HL-60/S4 treated with phorbol 12-myristate 13-acetate at 8.2 ng/mL for 4 days and 3 days (cell line): ENCODE measurements around the gene PLA2G4D.

Experiments
- in situ Hi-C: fragments of 300-500 bp; cut with MboI; formaldehyde crosslinking; loops from 2 replicates; pipeline ENCODE4 v1.15.0; 2022; ENCODE audit warnings: low sequenced_read_pairs

The PLA2G4D gene

GRCh38 chr15:42094512-42094963 lies at the start of gene PLA2G4D:
TSS of gene PLA2G4D (minus strand) at chr15:42094562. CDS start at chr15:42094459, 103 bp downstream.
- in situ Hi-C loops, result no loop called here

DNA sequence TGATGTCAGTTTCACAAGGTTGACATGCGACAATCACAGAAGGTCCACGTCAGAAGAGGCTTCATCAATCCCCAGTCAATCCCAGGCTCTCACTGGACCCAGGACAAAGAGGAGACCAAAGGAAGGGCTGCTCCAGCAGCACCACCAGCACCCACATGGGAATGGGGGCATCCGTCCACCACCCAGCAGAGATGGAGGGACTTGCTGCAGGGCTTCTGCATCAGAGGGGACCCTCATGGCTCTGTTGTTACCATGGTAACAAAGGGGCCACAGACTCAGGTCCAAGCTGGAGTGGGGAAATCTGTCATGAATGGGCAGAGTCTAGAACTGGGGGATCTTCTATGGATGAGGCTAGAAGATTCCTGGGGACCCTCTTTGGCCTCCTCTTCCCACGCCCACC lies 49.0 kb upstream of the PLA2G4D start:
- in situ Hi-C loops, result loop anchor here (25.0 kb wide), 1 partner anchor 156 kb away; no protein-coding TSS in a partner anchor

GRCh38 chr15:42141795-42142667 lies 47.7 kb upstream of the PLA2G4D start:
- in situ Hi-C loops, result loop anchor here (25.0 kb wide), 1 partner anchor 155 kb away; no protein-coding TSS in a partner anchor

DNA sequence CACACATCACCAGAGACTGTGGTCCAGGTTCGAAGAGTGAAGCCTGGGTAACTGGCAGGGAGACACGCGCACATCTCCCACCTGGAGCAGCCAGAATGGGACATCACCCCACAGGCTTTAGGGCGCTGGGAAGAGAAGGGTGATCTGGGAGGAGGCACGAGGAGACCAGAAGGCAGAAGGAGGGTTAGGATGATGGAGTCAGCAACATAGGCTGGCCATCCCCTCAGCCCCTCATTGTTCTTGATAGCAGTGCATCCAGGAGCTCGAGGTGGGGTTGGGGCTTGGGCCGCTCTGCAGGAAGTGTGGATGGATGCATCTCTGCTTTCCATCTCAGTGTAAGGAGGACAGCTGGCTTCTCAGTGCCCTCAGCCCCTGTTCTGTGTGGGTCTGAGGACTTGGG lies 46.9 kb upstream of the PLA2G4D start:
- in situ Hi-C loops, result loop anchor here (25.0 kb wide), 1 partner anchor 154 kb away; no protein-coding TSS in a partner anchor

DNA sequence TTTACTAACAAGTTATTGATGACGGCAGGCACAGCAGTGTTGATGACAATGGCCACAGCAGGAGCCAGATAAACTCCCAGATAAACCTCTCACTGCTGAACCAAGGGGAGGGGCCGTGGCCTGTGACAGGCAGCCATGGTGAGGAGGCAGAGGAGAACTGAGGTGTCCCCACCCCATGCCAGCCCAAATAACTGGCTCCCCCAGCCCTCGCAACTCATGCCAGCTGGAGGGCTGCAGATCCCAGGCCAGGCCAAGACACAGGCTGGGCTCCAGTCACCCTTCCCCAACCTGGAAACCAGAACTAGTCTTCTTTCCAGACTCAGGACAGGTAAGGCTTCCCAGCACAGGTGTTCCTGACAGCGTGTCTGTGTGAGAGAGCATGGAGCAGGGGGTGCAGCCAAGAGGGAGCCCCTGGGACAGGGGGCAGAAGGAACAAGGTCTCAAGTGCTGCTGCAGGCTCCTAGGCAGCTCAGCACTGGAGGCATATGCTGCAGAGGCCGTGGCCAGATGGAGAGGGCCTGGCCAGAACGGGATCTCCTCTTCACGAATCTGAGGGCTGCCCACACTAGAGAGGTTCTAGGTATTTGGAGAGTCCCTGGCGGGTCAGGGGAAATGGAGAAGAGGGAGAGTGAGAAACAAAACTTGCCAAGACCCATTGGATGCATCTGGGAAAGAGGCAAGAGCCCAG lies 46.2 kb upstream of the PLA2G4D start:
- in situ Hi-C loops, result loop anchor here (25.0 kb wide), 1 partner anchor 153 kb away; no protein-coding TSS in a partner anchor

DNA sequence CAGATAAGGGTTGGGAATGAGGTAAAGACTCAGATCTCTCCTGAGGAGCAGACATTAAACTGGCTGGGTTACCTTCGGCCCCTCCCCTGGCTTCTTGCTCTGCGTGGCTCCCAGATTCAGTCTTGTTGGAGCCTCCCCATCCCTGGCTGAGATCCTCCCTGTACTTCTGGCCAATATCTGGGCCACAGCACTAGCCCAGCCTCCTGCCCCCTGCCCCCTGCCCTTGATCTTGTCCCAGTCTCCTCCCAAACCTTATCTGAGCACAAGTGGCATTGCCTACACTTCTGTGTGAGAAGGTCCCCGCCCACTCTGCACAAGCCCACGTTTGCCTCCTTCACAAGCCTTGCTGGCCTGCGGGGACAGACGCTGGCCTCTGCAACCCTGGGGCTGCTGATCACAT lies 45.2 kb upstream of the PLA2G4D start:
- in situ Hi-C loops, result loop anchor here (10.0 to 25.0 kb wide), 2 partner anchors 75 to 152 kb away; no protein-coding TSS in a partner anchor

DNA sequence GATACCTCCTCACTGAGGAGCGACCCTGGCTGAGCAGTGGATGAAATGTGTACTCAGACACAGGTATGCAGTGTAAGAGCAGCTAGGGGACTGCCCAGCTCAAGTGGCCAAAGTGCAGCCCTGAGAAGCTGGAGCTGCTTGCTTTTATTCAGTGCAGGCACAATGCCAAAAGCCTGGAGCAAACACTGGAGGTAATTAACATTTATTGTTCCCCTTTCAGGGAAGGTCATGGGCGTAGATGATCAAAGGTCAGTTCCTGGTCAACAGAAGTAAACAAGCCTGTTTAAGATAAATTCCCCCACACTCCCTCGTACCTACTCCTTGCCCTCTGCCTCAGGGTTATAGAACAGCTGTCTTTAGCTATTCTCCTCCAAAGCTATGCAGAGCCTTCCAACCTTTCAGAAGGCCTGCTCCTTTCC lies 44.6 kb upstream of the PLA2G4D start:
- in situ Hi-C loops, result loop anchor here (10.0 to 25.0 kb wide), 2 partner anchors 74 to 152 kb away; no protein-coding TSS in a partner anchor

- in situ Hi-C loops, result loop anchor here (10.0 to 25.0 kb wide), 2 partner anchors 74 to 151 kb away; no protein-coding TSS in a partner anchor
These were observed 44.0 kb upstream of the PLA2G4D start for GRCh38 chr15:42138411-42138810.

- in situ Hi-C loops, result loop anchor here (10.0 to 25.0 kb wide), 2 partner anchors 73 to 150 kb away; no protein-coding TSS in a partner anchor
These were observed 43.3 kb upstream of the PLA2G4D start for GRCh38 chr15:42137461-42138261.

DNA sequence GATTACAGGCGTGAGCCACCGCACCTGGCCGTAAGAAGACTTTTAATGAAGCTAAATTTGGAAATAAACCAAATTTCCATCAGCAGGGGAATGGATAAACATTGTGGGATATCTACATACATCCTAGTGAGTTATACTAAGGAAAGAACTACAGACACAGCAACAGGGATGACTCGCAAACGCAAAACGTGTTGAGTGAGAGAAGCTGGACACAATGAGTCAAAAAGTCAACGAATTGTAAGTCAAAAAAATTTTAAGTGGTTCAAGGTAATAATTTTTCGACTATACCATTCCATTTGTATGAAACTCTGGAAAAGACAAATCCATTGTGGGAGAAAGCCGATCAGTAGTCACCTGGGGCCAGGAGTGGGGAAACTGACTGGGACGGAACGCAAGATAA lies 42.2 kb upstream of the PLA2G4D start:
- in situ Hi-C loops, result loop anchor here (10.0 to 25.0 kb wide), 2 partner anchors 72 to 149 kb away; no protein-coding TSS in a partner anchor

GRCh38 chr15:42135351-42135750 lies 41.0 kb upstream of the PLA2G4D start:
- in situ Hi-C loops, result loop anchor here (10.0 to 25.0 kb wide), 2 partner anchors 71 to 148 kb away; no protein-coding TSS in a partner anchor

GRCh38 chr15:42134617-42135245 lies 40.4 kb upstream of the PLA2G4D start:
- in situ Hi-C loops, result loop anchor here (10.0 to 25.0 kb wide), 2 partner anchors 70 to 147 kb away; no protein-coding TSS in a partner anchor

- in situ Hi-C loops, result loop anchor here (10.0 to 25.0 kb wide), 2 partner anchors 69 to 147 kb away; no protein-coding TSS in a partner anchor
These were observed 39.6 kb upstream of the PLA2G4D start for GRCh38 chr15:42133886-42134502.

DNA sequence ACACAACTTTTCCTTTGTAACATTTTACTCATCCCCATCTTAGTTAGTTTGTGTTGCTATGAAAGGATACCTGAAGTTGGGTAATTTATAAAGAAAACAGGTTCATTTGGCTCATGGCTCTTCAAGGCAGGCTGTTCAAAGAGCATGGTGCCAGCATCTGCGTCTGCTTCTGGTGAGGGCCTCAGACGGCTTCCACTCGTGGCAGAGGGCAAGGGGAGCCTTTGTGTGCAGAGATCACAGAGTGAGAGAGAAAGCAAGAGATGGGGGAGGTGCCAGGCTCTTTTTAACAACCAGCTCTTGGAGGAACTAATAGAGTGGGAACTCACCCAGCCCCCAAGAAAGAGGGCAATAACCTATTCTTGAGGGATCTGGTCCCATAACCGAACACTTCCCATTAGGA lies 39.0 kb upstream of the PLA2G4D start:
- in situ Hi-C loops, result loop anchor here (10.0 to 25.0 kb wide), 2 partner anchors 69 to 146 kb away; no protein-coding TSS in a partner anchor

- in situ Hi-C loops, result loop anchor here (10.0 to 25.0 kb wide), 2 partner anchors 67 to 145 kb away; no protein-coding TSS in a partner anchor
These were observed 37.8 kb upstream of the PLA2G4D start for GRCh38 chr15:42131826-42132806.

GRCh38 chr15:42131006-42131405 lies 36.6 kb upstream of the PLA2G4D start:
- in situ Hi-C loops, result loop anchor here (10.0 to 25.0 kb wide), 2 partner anchors 66 to 144 kb away; no protein-coding TSS in a partner anchor

GRCh38 chr15:42130246-42130986 lies 36.1 kb upstream of the PLA2G4D start:
- in situ Hi-C loops, result loop anchor here (10.0 to 25.0 kb wide), 2 partner anchors 66 to 143 kb away; no protein-coding TSS in a partner anchor
